SK-N-MC (cell line): Measurements from ENCODE around the gene SYT3.
"Not testable (repeated sequence)": the region's sequence is repeated elsewhere in the genome, so short reads cannot be mapped to it uniquely, and the experiment has no call there.

Experiments
- DNase-seq: peaks from one replicate; pipeline ENCODE4 v3.0.0-alpha.2; 2011; ENCODE audit warnings: low read depth, low spot score
- H3K27ac ChIP-seq: fragments of 200-600 bp; sonication (generic); 2 replicates; pipeline ENCODE4 v1.5.1; 2016; ENCODE audit warnings: mixed run types
- H3K36me3 ChIP-seq: fragments of 200-600 bp; sonication (generic); 2 replicates; pipeline ENCODE4 v1.6.1; 2017; ENCODE audit warnings: antibody characterized with exemption, low read length, mixed read lengths; ENCODE audit not compliant: insufficient read depth
- H3K4me3 ChIP-seq: fragments of 200-600 bp; sonication (generic); 2 replicates; pipeline ENCODE4 v1.5.1; 2016
- H3K9ac ChIP-seq: fragments of 200-600 bp; sonication (generic); 2 replicates; pipeline ENCODE4 v1.8.0; 2017; ENCODE audit warnings: mixed run types, mixed read lengths; ENCODE audit not compliant: insufficient read length
- H3K9me3 ChIP-seq: fragments of 200-600 bp; sonication (generic); 2 replicates; pipeline ENCODE4 v1.6.1; 2017; ENCODE audit warnings: low read depth, mild to moderate bottlenecking, antibody characterized with exemption, low read length, moderate library complexity, mixed read lengths
- EZH2 ChIP-seq: fragments of 200-600 bp; sonication (generic); IDR thresholded peaks from one replicate; pipeline ENCODE4 v1.6.1; 2017; ENCODE audit warnings: antibody characterized with exemption
- FOXP2 ChIP-seq: optimal IDR thresholded peaks from 2 replicates; pipeline ENCODE3; 2011; ENCODE audit warnings: mild to moderate bottlenecking, moderate library complexity; ENCODE audit not compliant: insufficient read depth; ENCODE audit errors: extremely low read length, control extremely low read depth
- POLR2AphosphoS5 ChIP-seq: IDR thresholded peaks from 2 replicates; pipeline ENCODE4 v1.6.1; 2012; ENCODE audit warnings: mild to moderate bottlenecking, low read depth, low read length, borderline replicate concordance

Gene SYT3

DNA sequence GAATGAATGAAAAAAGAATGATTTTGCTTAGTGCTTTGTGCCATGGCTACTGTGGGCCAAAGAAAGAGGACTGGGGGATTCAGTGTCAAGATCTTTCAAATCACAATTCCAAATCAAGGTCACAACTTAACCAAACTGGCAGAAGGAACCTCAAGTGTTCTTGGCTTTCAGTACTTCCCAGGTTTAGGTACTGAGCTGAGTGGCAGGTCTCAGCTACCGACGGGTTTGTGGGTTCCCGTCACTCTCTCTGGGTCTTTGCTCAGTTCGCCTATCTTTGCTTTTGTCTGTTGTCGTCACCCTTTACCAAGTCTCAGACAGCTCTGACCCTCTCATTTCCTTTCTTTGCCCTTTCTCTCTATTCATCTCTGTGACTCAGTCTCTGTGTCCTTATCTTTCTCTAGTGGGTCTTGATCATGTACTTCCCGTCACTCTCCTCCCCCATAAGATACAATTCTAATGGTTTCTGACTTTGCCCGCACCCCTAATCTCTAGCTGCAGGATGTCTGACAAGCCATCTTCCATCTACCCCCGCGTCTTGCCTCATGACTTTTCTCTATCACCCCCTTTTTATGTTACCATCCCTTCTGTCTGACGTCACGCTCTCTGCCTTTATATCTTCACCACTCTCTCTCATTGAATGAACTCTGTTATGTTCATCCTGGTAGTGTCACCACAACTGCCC, 38.1 kb downstream of the SYT3 start:
- Histone ChIP-seq H3K27ac (no peak overlapping the region), H3K9ac (no peak overlapping the region), H3K4me3 (no peak overlapping the region), H3K9me3 (no peaks in the 10 kb centered on the region), H3K36me3 (no peaks in the 10 kb centered on the region)
- TF ChIP-seq FOXP2 (no peak), POLR2AphosphoS5 (no peak), EZH2 (no peak)
- DNase-seq = no peak

DNA sequence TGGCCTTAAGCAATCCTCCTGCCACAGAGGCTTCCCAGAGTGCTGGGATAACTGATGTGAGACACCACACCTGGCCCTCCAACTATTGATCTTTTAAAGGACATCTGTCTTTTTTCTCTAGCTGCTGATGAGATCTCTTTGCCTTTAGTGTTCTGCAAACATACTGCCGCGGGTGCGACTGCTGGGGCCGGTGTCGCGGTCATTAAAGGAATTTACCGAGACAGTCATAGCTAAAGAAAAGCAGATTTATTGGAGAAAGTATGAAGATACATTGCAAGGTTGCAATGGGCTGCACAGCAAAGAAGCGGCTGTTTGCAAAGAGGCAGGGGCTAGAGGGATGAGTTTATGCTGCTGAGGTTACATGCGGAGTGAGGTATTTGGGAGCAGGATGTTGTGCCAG, 40.3 kb downstream of the SYT3 start:
- H3K27ac ChIP-seq = no peak overlapping the region
- no peaks in the 10 kb centered on the region for H3K9me3 ChIP-seq
- TF ChIP-seq FOXP2 = no peak
- TF ChIP-seq EZH2 = no peak
- TF ChIP-seq POLR2AphosphoS5 = no peak
- H3K9ac ChIP-seq = no peak overlapping the region
- H3K4me3 ChIP-seq = no peak overlapping the region
- no peak for DNase-seq
- no peaks in the 10 kb centered on the region for H3K36me3 ChIP-seq

DNA sequence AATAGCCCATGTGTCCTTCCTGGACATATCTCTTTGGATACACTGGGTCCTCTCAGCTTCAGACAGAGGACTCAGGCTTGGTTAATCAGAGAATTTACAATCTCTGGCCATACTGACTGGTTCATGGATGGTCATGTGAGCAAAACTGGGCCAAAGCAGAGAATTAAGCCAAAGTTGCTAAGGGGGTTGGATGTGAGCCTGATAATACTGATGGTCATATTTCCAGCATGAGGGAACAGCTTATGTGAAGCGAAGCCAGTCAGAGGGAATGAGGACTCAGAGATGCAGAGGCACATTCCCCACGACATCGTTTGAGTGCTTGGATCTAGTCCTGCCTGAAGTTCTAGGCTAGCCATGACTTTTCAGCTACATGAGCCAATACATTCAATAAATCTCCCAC, 49.5 kb downstream of the SYT3 start:
- DNase-seq = no peak
- TF ChIP-seq FOXP2 (no peak), EZH2 (no peak), POLR2AphosphoS5 (no peak)
- no peak overlapping the region for H3K27ac ChIP-seq
- no peaks in the 10 kb centered on the region for H3K9me3 ChIP-seq
- H3K4me3 ChIP-seq = no peak overlapping the region
- H3K9ac ChIP-seq = no peak overlapping the region
- no peaks in the 10 kb centered on the region for H3K36me3 ChIP-seq

DNA sequence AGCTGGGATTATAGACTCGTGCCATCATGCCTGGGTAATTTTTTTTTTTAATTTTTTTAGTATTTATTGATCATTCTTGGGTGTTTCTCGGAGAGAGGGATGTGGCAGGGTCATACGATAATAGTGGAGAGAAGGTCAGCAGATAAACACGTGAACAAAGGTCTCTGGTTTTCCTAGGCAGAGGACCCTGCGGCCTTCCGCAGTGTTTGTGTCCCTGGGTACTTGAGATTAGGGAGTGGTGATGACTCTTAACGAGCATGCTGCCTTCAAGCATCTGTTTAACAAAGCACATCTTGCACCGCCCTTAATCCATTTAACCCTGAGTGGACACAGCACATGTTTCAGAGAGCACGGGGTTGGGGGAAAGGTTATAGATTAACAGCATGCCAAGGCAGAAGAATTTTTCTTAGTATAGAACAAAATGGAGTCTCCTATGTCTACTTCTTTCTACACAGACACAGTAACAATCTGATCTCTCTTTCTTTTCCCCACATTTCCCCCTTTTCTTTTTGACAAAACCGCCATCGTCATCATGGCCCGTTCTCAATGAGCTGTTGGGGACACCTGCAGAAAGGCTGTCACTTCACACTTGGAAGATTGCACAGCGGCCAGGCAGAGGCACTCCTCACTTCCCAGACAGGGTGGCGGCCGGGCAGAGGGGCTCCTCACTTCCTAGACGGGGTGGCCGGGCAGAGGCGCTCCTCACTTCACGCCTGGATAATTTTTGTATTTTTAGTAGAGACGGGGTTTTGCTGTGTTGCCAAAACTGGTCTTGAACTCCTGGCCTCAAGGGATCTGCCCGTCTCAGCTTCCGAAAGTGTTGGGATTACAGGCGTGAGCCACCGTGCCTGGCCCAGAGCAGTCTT, 57.7 kb downstream of the SYT3 start:
- not testable (repeated sequence) for H3K27ac ChIP-seq, H3K9ac ChIP-seq, DNase-seq, H3K4me3 ChIP-seq, H3K36me3 ChIP-seq, H3K9me3 ChIP-seq

DNA sequence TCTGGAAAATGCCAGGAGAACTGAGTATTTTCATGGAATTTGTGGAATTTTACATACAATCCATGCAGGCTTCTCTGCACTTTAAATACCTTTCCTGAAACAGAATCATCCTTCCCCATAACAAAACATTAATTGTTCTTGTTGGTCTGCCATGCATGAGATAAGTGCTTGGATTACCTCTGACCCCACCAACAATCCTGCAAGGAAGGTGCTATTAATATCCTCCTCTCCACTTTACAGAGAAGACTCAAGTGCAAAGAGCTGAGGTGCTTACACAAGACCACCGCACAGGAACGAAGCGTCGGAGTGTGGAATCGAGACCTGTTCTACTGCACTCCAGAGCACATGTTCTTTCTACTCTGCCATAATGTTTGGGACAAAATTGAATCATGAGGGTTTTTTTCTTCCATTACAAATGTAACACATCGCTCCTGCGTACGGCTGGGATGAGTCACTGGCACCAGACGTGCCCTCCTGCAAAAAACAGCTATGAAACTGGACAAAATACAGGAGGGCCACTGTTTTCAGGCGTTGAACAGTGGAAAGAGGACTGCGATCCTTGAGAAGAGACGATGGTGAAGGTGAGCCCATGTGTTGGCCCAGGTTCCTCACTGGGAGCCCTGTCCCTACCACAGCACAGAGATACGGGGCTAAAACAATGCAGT, 58.6 kb downstream of the SYT3 start:
- no peak for DNase-seq
- H3K36me3 ChIP-seq = no peaks in the 10 kb centered on the region
- no peak for TF ChIP-seq FOXP2
- TF ChIP-seq EZH2 = no peak
- no peak for TF ChIP-seq POLR2AphosphoS5
- H3K4me3 ChIP-seq = no peak overlapping the region
- no peaks in the 10 kb centered on the region for H3K9me3 ChIP-seq
- H3K27ac ChIP-seq = no peak overlapping the region
- no peak overlapping the region for H3K9ac ChIP-seq

DNA sequence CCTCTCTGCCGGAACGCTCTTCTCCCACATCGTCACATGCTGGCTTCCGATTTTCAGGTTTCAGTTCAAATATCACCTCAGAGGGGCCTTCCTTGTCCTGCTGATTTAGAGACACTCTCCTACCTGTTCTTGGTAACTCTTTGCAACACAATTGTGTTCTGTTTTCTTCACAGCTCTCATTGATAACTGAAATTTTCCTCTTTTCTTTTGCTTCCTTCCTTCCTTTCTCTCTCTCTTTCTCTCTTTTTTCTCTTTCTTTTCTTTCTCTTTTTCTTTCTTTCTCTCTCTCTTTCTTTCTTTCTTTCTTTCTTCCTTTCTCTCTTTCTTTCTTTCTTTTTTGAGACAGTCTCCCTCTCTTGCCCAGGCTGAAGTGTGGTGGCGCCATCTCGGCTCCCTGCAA, 59.4 kb downstream of the SYT3 start:
- H3K27ac ChIP-seq = no peak overlapping the region
- no peaks in the 10 kb centered on the region for H3K9me3 ChIP-seq
- no peaks in the 10 kb centered on the region for H3K36me3 ChIP-seq
- H3K4me3 ChIP-seq = no peak overlapping the region
- H3K9ac ChIP-seq = no peak overlapping the region
- no peak for TF ChIP-seq POLR2AphosphoS5
- no peak for TF ChIP-seq EZH2
- TF ChIP-seq FOXP2 = no peak
- DNase-seq = no peak

DNA sequence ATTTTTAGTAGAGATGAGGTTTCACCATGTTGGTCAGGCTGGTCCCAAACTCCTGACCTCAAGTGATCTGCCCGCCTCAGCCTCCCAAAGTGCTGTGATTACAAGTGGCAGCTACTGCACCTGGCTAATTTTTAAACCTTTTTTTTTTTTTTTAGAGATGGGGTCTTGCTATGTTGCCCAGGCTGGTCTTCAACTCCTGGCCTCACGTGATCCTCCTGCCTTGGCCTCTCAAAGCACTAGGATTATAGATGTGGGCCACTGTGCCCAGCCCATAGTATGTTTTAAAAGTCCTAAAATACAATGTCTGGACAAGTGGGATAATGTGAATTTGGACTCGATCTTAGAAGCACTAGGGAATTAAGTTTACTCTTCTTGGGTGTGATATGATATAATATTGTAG, 62.9 kb downstream of the SYT3 start:
- not testable (repeated sequence) for H3K9ac ChIP-seq, H3K27ac ChIP-seq, H3K9me3 ChIP-seq, H3K4me3 ChIP-seq, DNase-seq, H3K36me3 ChIP-seq

DNA sequence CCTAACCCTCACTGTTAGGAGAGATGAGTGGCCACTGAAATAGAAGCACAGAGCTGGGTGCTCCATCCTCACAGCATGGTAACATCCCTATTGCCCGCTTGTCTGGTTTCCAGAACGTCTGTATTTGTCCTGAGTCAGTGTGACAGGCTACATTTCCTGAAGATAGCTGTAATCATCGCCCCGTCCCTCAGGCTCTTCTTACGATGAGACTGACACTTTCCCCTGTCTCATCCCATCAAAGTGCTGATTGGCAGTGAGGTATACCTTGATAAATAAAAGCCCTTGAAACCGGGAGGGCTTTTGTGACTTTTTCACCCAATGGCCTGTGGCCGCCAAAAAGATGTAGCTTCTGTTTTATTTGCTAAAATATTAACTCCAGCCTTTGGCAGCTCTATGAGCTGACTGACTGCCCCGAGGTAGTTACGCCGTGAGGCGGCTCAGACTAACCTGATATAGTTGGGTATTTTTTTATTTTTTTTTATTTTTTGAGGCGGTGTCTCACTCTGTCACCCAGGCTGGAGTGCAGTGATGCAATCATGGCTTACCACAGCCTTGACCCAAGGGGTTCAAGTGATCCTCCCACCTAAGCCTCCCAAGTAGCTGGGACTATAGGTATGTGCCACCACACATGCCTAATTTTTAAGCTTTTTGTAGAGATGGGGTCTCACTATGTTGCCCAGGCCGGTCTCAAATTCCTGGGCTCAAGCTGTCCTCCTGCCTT, 65.8 kb downstream of the SYT3 start:
- DNase-seq = no peak
- H3K4me3 ChIP-seq = no peak overlapping the region
- H3K27ac ChIP-seq = no peak overlapping the region
- no peaks in the 10 kb centered on the region for H3K9me3 ChIP-seq
- no peaks in the 10 kb centered on the region for H3K36me3 ChIP-seq
- no peak for TF ChIP-seq EZH2
- TF ChIP-seq POLR2AphosphoS5 = no peak
- TF ChIP-seq FOXP2 = no peak
- H3K9ac ChIP-seq = no peak overlapping the region
